Brain microvascular endothelial cell (primary cell): ENCODE data around the gene TRIM9.

ENCODE experiments used
- DNase-seq: peaks from one replicate; pipeline ENCODE4 v3.0.0-alpha.2; 2020
- H3K27ac ChIP-seq: fragments of 250-450 bp; sonication (Bioruptor Pico); 2 replicates; pipeline ENCODE4 v1.5.1; 2020; ENCODE audit warnings: mild to moderate bottlenecking, moderate library complexity
- H3K27me3 ChIP-seq: fragments of 250-450 bp; sonication (Bioruptor Pico); replicated peaks from 2 replicates; pipeline ENCODE4 v1.5.1; 2020; ENCODE audit warnings: mild to moderate bottlenecking
- H3K36me3 ChIP-seq: fragments of 250-450 bp; sonication (Bioruptor Pico); replicated peaks from 2 replicates; pipeline ENCODE4 v1.5.1; 2020; ENCODE audit warnings: mild to moderate bottlenecking
- H3K4me3 ChIP-seq: 2 replicates; pipeline ENCODE4 v1.5.1; 2011; ENCODE audit warnings: low read depth, mild to moderate bottlenecking, control low read depth, low read length, moderate library complexity
- in situ Hi-C: cut with HindIII; loops from 2 replicates; pipeline ENCODE4 v1.10.0; 2017; ENCODE audit warnings: low sequenced_read_pairs, low pct_ligation_motif_present
- TF ChIP-seq, protein P1 (sequence below): IDR thresholded peaks from 2 replicates; pipeline ENCODE4 v1.5.1; 2011; ENCODE audit warnings: low read depth, mild to moderate bottlenecking, moderate library complexity, low read length, control low read depth, inconsistent platforms; ENCODE audit errors: missing control alignments

The TRIM9 gene

DNA sequence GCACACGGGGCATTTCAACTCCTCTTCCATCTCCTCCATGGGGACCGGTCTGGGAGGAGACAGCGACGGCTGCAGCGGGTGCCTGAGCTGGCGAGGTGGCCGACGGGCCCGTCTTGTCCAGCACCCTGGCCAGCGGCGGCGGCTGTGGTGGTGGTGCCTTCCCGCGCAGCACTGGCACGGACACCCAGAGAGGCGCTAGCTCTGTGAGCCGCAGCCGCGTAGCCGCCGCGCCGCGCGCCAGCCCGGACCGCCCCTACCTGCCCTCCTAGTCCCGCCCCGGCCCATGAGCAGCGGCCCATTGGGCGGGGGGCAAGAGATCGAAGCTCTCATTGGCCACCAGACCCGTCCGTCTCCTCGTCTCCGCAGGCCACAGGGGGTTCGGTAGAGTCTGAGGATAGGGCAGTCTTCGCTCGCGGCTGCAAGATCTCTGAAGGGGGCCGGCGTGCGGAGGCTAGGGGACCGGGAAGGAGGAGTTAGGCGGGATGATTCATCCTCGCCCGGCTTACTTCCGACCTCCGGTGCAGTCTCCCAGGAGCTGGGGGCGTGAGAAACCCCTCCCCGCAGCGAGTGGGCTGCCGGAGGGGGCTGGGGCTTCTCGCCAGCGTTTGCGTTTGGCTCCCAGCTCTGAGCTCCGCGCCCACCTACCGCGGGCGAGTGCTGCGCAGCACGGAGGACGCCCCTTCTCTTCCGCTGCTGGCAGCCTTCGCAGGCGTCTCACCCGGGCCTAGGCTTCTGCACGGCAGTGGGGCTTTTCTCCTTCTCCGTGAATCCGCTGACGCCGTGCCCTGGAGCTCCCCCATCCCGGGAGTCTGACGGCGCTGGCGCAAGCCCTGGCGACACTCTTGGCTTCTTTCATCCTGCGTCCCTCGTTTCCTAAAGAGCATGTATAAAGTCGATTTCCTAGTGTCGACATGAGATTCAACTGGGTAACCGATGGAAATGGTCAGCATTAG is at the start of gene TRIM9:
Gene TRIM9 (minus strand): TSS at position 205 of the 953 bp plus-strand sequence. CDS start 166 bp downstream, at position 39.
- Histone ChIP-seq H3K36me3 (no peaks in the 10 kb centered on the region), H3K27me3 (peaks cover 10% of the 10 kb centered on the region), H3K4me3 (peak within 1 kb of the TSS; percentile 62), H3K27ac (peak within 1 kb of the TSS; percentile 77)
- TF ChIP-seq, protein P1, sequence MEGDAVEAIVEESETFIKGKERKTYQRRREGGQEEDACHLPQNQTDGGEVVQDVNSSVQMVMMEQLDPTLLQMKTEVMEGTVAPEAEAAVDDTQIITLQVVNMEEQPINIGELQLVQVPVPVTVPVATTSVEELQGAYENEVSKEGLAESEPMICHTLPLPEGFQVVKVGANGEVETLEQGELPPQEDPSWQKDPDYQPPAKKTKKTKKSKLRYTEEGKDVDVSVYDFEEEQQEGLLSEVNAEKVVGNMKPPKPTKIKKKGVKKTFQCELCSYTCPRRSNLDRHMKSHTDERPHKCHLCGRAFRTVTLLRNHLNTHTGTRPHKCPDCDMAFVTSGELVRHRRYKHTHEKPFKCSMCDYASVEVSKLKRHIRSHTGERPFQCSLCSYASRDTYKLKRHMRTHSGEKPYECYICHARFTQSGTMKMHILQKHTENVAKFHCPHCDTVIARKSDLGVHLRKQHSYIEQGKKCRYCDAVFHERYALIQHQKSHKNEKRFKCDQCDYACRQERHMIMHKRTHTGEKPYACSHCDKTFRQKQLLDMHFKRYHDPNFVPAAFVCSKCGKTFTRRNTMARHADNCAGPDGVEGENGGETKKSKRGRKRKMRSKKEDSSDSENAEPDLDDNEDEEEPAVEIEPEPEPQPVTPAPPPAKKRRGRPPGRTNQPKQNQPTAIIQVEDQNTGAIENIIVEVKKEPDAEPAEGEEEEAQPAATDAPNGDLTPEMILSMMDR: no peak
- peak; percentile 99 for DNase-seq
- in situ Hi-C loops: no loop called here

DNA sequence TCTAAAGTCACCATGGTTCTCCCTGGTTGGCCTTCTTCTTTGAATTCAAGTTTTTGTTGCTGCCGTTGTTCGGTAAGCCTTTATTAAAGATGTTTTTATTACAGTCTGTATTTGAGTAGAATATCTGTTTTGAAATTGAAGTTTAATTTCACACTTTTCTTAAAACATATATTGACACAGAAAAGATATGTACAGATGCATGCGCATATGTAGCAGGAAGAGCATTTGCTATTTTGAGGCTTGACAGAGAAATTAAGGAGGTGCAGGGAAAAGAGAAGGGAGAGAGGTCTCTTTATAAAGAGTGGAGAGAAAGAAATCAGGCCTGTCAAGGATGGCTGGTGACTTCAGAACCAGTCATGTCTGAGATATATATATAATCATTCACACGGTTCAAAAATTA is 46.0 kb upstream of the TRIM9 start:
- Histone ChIP-seq H3K4me3 (no peak overlapping the region), H3K36me3 (no peaks in the 10 kb centered on the region), H3K27me3 (no peaks in the 10 kb centered on the region), H3K27ac (no peak overlapping the region)
- TF ChIP-seq, protein P1: no peak
- DNase-seq: no peak
- in situ Hi-C loops: no loop called here

DNA sequence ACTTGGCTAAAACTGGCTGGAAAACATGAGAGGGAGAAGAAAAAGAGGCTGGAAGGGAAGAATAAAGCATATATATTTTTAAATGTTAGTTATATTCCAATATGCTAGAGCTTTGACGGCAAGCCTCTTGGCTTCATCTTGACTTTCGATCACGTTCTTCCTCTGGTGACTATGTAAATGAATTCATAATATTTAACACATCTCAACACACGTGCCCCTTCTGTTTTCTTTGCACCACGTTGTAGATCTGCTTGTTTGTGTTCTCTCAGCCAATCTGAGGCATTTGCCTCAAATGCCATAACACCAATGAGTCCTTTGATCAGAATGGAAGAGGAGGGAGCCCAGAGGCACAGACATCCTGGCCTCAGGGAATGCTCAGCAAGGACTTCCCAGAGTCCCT is 45.4 kb upstream of the TRIM9 start:
- H3K27me3 ChIP-seq: no peaks in the 10 kb centered on the region
- no peak overlapping the region for H3K27ac ChIP-seq
- no peak for DNase-seq
- H3K4me3 ChIP-seq: no peak overlapping the region
- TF ChIP-seq, protein P1: no peak
- in situ Hi-C loops: no loop called here
- no peaks in the 10 kb centered on the region for H3K36me3 ChIP-seq

DNA sequence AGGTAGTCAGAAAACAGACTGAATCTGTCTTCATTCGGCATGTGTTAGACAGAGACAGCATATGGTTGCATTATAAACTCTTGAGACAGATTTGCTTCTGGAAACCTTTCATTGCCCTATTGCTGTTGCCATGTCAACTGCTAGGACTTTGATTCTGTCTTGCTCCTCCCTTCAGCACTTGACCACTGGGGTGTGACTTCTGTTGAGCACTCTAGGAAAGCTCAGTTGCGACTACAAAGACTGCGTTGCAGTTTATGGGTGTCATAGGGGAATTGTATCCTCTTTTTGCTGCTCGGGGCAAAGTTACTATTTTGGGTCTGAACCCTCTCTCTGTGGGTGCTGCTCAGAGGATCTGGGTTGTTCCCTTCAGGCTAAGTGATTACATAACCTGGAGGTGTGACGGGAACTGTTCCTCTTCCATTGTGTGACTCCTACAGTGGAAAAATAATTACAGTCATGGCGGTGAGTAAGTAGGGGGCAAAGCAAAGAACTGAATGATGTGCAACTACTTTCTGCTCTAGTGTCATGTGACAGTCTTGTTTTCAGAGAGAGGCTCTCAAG is 44.3 kb upstream of the TRIM9 start:
- no peaks in the 10 kb centered on the region for H3K27me3 ChIP-seq
- no peaks in the 10 kb centered on the region for H3K36me3 ChIP-seq
- no peak overlapping the region for H3K27ac ChIP-seq
- H3K4me3 ChIP-seq: no peak overlapping the region
- TF ChIP-seq, protein P1: no peak
- in situ Hi-C loops: no loop called here
- DNase-seq: no peak

DNA sequence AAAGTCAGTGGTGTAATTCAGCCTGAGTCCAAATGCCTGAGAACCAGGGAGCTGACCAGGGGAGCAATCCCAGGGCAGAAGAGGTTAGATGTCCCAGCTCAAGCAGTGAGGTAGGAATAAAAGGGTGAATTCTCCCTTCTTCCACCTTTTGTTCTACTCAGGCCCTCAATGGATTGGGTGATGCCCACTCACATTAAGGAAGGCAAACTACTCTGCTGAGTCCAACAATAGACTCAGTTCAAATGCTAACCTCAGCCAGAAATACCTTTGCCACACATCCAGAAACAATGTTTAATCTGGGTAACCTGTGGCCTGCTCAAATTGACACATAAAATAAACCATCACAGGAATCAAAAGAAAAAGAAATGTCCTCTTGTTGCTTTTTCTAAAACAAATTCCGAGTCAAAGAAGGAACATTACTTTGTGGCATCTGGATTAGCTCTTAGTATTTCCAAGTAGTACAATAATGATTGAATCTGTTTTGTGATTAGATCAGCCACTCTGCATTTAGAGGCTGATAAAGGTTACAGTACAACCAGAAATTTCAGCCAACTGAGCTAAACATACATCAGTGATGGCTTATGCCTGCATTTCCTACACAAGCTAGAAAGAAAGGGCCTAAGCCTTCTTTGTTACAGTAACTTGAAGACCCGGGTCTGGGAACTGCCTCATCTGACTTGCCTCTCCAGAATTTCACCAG is 43.6 kb upstream of the TRIM9 start:
- Histone ChIP-seq H3K4me3 (no peak overlapping the region), H3K27ac (no peak overlapping the region), H3K27me3 (no peaks in the 10 kb centered on the region), H3K36me3 (no peaks in the 10 kb centered on the region)
- TF ChIP-seq, protein P1: no peak
- in situ Hi-C loops: no loop called here
- no peak for DNase-seq
